ENCODE data around the gene SIK3. TPM values are rescaled to one million over a fixed set of nuclear protein-coding genes. Genes with fewer than 3 reads are reported as not detected.

Gene SIK3
- total RNA-seq, 1 experiment from 2014 or later: 4.1 TPM

- Histone ChIP-seq H3K27ac (ENCODE audit: low read length) (no peak overlapping the region), H3K4me1 (ENCODE audit: low read length) (no peaks in the 10 kb centered on the region), H3K36me3 (ENCODE audit: insufficient read depth, low read length) (no peaks in the 10 kb centered on the region), H3K4me3 (ENCODE audit: low read length) (no peak overlapping the region), H4K20me1 (ENCODE audit: insufficient read depth, low read depth, low read length) (no peaks in the 10 kb centered on the region), H3K79me2 (ENCODE audit: low read length) (no peaks in the 10 kb centered on the region), H3K27me3 (ENCODE audit: low read length) (no peaks in the 10 kb centered on the region), H2AFZ (ENCODE audit: low read length) (no peak overlapping the region), H3K9me2 (replicated peaks; ENCODE audit: insufficient read depth, low read length) (no peaks in the 10 kb centered on the region), H3K9me3 (ENCODE audit: low read length) (no peaks in the 10 kb centered on the region), H3K9ac (ENCODE audit: low read length) (no peak overlapping the region), H3K4me2 (ENCODE audit: low read depth, low read length, poor library complexity, severe bottlenecking) (no peak overlapping the region)
- DNase-seq: no peak
Observed at GRCh38 chr11:117090111-117090706, 8.0 kb downstream of the SIK3 start.

- Histone ChIP-seq H3K4me1 (ENCODE audit: low read length) (no peaks in the 10 kb centered on the region), H3K27ac (ENCODE audit: low read length) (no peak overlapping the region), H3K4me3 (ENCODE audit: low read length) (no peak overlapping the region), H3K9me2 (replicated peaks; ENCODE audit: insufficient read depth, low read length) (no peaks in the 10 kb centered on the region), H4K20me1 (ENCODE audit: insufficient read depth, low read depth, low read length) (no peaks in the 10 kb centered on the region), H3K9me3 (ENCODE audit: low read length) (no peaks in the 10 kb centered on the region), H3K27me3 (ENCODE audit: low read length) (no peaks in the 10 kb centered on the region), H3K79me2 (ENCODE audit: low read length) (no peaks in the 10 kb centered on the region), H2AFZ (ENCODE audit: low read length) (no peak overlapping the region), H3K4me2 (ENCODE audit: low read depth, low read length, poor library complexity, severe bottlenecking) (no peak overlapping the region), H3K9ac (ENCODE audit: low read length) (no peak overlapping the region), H3K36me3 (ENCODE audit: insufficient read depth, low read length) (no peaks in the 10 kb centered on the region)
- DNase-seq: no peak
Observed at GRCh38 chr11:117089685-117090084, 8.5 kb downstream of the SIK3 start.

GRCh38 chr11:117087446-117087845, 10.8 kb downstream of the SIK3 start:
- Histone ChIP-seq H2AFZ (ENCODE audit: low read length) (no peak overlapping the region), H3K4me1 (ENCODE audit: low read length) (no peaks in the 10 kb centered on the region), H3K9ac (ENCODE audit: low read length) (no peak overlapping the region), H3K27ac (ENCODE audit: low read length) (no peak overlapping the region), H3K79me2 (ENCODE audit: low read length) (no peaks in the 10 kb centered on the region), H4K20me1 (ENCODE audit: insufficient read depth, low read depth, low read length) (no peaks in the 10 kb centered on the region), H3K27me3 (ENCODE audit: low read length) (no peaks in the 10 kb centered on the region), H3K4me2 (ENCODE audit: low read depth, low read length, poor library complexity, severe bottlenecking) (no peak overlapping the region), H3K9me3 (ENCODE audit: low read length) (no peaks in the 10 kb centered on the region), H3K9me2 (replicated peaks; ENCODE audit: insufficient read depth, low read length) (no peaks in the 10 kb centered on the region), H3K36me3 (ENCODE audit: insufficient read depth, low read length) (no peaks in the 10 kb centered on the region), H3K4me3 (ENCODE audit: low read length) (no peak overlapping the region)
- no peak for DNase-seq

GRCh38 chr11:117084992-117085391, 13.2 kb downstream of the SIK3 start:
- H3K27me3 ChIP-seq (ENCODE audit: low read length): no peaks in the 10 kb centered on the region
- no peaks in the 10 kb centered on the region for H3K4me1 ChIP-seq (ENCODE audit: low read length)
- H3K9me3 ChIP-seq (ENCODE audit: low read length): no peaks in the 10 kb centered on the region
- no peak for DNase-seq
- no peak overlapping the region for H3K4me2 ChIP-seq (ENCODE audit: low read depth, low read length, poor library complexity, severe bottlenecking)
- H3K36me3 ChIP-seq (ENCODE audit: insufficient read depth, low read length): no peaks in the 10 kb centered on the region
- H3K9ac ChIP-seq (ENCODE audit: low read length): no peak overlapping the region
- H3K4me3 ChIP-seq (ENCODE audit: low read length): no peak overlapping the region
- H3K79me2 ChIP-seq (ENCODE audit: low read length): no peaks in the 10 kb centered on the region
- H4K20me1 ChIP-seq (ENCODE audit: insufficient read depth, low read depth, low read length): peaks cover 6% of the 10 kb centered on the region; the same call in 1 of the 2 replicates
- H2AFZ ChIP-seq (ENCODE audit: low read length): no peak overlapping the region
- H3K9me2 ChIP-seq (replicated peaks; ENCODE audit: insufficient read depth, low read length): no peaks in the 10 kb centered on the region
- H3K27ac ChIP-seq (ENCODE audit: low read length): no peak overlapping the region

GRCh38 chr11:117083011-117083935, 15.0 kb downstream of the SIK3 start:
- H3K4me3 ChIP-seq (ENCODE audit: low read length): no peak overlapping the region
- H3K4me1 ChIP-seq (ENCODE audit: low read length): no peaks in the 10 kb centered on the region

GRCh38 chr11:117081908-117082307, 16.3 kb downstream of the SIK3 start:
- H3K4me1 ChIP-seq (ENCODE audit: low read length): no peaks in the 10 kb centered on the region
- H3K79me2 ChIP-seq (ENCODE audit: low read length): no peaks in the 10 kb centered on the region
- H3K9me2 ChIP-seq (replicated peaks; ENCODE audit: insufficient read depth, low read length): no peaks in the 10 kb centered on the region
- H2AFZ ChIP-seq (ENCODE audit: low read length): no peak overlapping the region
- H3K36me3 ChIP-seq (ENCODE audit: insufficient read depth, low read length): no peaks in the 10 kb centered on the region
- no peak for DNase-seq
- H3K9ac ChIP-seq (ENCODE audit: low read length): no peak overlapping the region
- H4K20me1 ChIP-seq (ENCODE audit: insufficient read depth, low read depth, low read length): peaks cover 10% of the 10 kb centered on the region; the same call in 1 of the 2 replicates
- no peak overlapping the region for H3K4me2 ChIP-seq (ENCODE audit: low read depth, low read length, poor library complexity, severe bottlenecking)
- H3K27ac ChIP-seq (ENCODE audit: low read length): no peak overlapping the region
- no peaks in the 10 kb centered on the region for H3K9me3 ChIP-seq (ENCODE audit: low read length)
- H3K27me3 ChIP-seq (ENCODE audit: low read length): no peaks in the 10 kb centered on the region
- no peak overlapping the region for H3K4me3 ChIP-seq (ENCODE audit: low read length)

More at GRCh38 chr11:117083011-117083935, 15.0 kb downstream of the SIK3 start:
- no peak overlapping the region for H3K9ac ChIP-seq (ENCODE audit: low read length)
- H3K9me3 ChIP-seq (ENCODE audit: low read length): no peaks in the 10 kb centered on the region
- no peaks in the 10 kb centered on the region for H3K36me3 ChIP-seq (ENCODE audit: insufficient read depth, low read length)
- DNase-seq: no peak
- H3K4me2 ChIP-seq (ENCODE audit: low read depth, low read length, poor library complexity, severe bottlenecking): no peak overlapping the region
- no peaks in the 10 kb centered on the region for H3K79me2 ChIP-seq (ENCODE audit: low read length)
- H3K27me3 ChIP-seq (ENCODE audit: low read length): no peaks in the 10 kb centered on the region
- no peaks in the 10 kb centered on the region for H3K9me2 ChIP-seq (replicated peaks; ENCODE audit: insufficient read depth, low read length)
- no peak overlapping the region for H3K27ac ChIP-seq (ENCODE audit: low read length)
- peaks cover 10% of the 10 kb centered on the region; the same call in 1 of the 2 replicates for H4K20me1 ChIP-seq (ENCODE audit: insufficient read depth, low read depth, low read length)
- H2AFZ ChIP-seq (ENCODE audit: low read length): no peak overlapping the region

GRCh38 chr11:117080370-117080769, 17.9 kb downstream of the SIK3 start:
- Histone ChIP-seq H3K4me3 (ENCODE audit: low read length) (no peak overlapping the region), H3K4me1 (ENCODE audit: low read length) (no peaks in the 10 kb centered on the region), H3K9ac (ENCODE audit: low read length) (no peak overlapping the region), H3K9me3 (ENCODE audit: low read length) (no peaks in the 10 kb centered on the region), H3K9me2 (replicated peaks; ENCODE audit: insufficient read depth, low read length) (no peaks in the 10 kb centered on the region), H4K20me1 (ENCODE audit: insufficient read depth, low read depth, low read length) (peaks cover 10% of the 10 kb centered on the region; the same call in 1 of the 2 replicates), H3K4me2 (ENCODE audit: low read depth, low read length, poor library complexity, severe bottlenecking) (no peak overlapping the region), H3K27me3 (ENCODE audit: low read length) (no peaks in the 10 kb centered on the region), H3K79me2 (ENCODE audit: low read length) (no peaks in the 10 kb centered on the region), H2AFZ (ENCODE audit: low read length) (no peak overlapping the region), H3K27ac (ENCODE audit: low read length) (no peak overlapping the region), H3K36me3 (ENCODE audit: insufficient read depth, low read length) (no peaks in the 10 kb centered on the region)
- DNase-seq: no peak

GRCh38 chr11:117076941-117077691, 21.1 kb downstream of the SIK3 start:
- no peaks in the 10 kb centered on the region for H3K36me3 ChIP-seq (ENCODE audit: insufficient read depth, low read length)
- no peak overlapping the region for H3K27ac ChIP-seq (ENCODE audit: low read length)
- no peaks in the 10 kb centered on the region for H3K4me1 ChIP-seq (ENCODE audit: low read length)
- no peaks in the 10 kb centered on the region for H3K9me3 ChIP-seq (ENCODE audit: low read length)
- H3K4me3 ChIP-seq (ENCODE audit: low read length): no peak overlapping the region
- H4K20me1 ChIP-seq (ENCODE audit: insufficient read depth, low read depth, low read length): peaks cover 13% of the 10 kb centered on the region; the same call in 1 of the 2 replicates
- H3K9me2 ChIP-seq (replicated peaks; ENCODE audit: insufficient read depth, low read length): no peaks in the 10 kb centered on the region
- no peaks in the 10 kb centered on the region for H3K27me3 ChIP-seq (ENCODE audit: low read length)
- no peak overlapping the region for H3K9ac ChIP-seq (ENCODE audit: low read length)
- no peaks in the 10 kb centered on the region for H3K79me2 ChIP-seq (ENCODE audit: low read length)
- no peak for DNase-seq
- no peak overlapping the region for H2AFZ ChIP-seq (ENCODE audit: low read length)
- H3K4me2 ChIP-seq (ENCODE audit: low read depth, low read length, poor library complexity, severe bottlenecking): no peak overlapping the region

All from Karpas-422 (cell line).